VCaP (cell line): ENCODE measurements around the gene FAN1.

Experiments
- H3K27ac ChIP-seq: fragments of 450-650 bp; 2 replicates; pipeline ENCODE4 v1.5.1; 2017
- CTCF ChIP-seq: fragments of 450-650 bp; conservative IDR thresholded peaks from 2 replicates; pipeline ENCODE4 v1.5.1; 2017; ENCODE audit warnings: mild to moderate bottlenecking, moderate library complexity

FAN1 gene

DNA sequence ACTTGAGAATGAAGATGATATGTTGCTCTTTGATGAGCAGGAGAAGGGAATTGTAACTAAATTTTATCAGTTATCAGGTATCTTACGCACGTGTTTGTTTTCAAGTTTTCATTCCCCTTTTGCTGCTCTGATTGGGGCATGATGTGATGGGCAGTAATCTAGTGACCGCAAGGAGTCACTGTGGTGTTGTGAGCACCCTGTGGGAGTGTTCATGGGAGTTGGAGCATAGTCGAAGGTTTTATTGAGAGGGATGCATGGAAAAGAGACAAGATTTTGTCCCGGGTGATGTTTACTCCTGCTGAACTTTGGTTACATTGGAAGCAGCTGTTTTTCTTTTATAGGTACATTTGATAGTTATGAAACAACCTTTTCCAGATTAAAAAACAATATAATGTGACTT lies 2.1 kb downstream of the FAN1 start:
- H3K27ac ChIP-seq, result peak overlapping the region; percentile 58; the same call in 1 of the 2 replicates
- TF ChIP-seq CTCF, result peak; percentile 38

DNA sequence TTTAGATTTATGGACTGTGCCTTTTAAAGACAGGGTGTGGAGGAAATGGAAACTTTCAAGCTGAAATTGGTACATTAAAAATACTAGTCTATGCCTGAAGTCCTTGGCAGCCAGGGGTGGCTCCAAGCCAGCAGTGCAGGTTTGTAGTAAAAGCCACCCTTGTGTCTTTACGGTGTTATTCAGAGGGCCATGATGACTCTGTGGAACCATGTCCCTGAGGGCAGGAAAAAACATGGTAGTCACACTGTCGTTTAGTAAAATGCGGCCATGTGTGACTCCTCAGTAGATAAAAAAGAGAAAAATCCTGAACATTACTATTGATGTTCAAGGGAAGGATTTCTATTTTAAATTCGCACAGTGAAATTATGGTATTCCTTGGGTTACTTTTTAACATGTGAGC lies 2.7 kb downstream of the FAN1 start:
- no peak for TF ChIP-seq CTCF
- H3K27ac ChIP-seq, result peak overlapping the region; percentile 58

DNA sequence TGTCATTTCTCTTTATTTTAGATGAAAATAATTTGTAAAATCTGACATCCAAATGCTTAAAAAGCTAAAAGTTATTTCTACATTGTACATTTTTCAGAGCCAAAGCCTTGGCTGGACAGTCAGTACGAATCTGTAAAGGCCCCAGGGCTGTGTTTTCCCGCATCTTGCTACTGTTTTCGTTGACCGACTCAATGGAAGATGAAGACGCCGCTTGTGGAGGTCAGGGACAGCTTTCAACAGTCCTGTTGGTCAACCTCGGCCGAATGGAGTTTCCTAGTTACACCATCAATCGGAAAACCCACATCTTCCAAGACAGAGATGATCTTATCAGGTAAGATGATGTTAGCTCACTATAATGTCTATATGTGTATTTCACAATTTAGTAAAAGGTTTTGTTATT lies 10.0 kb downstream of the FAN1 start:
- H3K27ac ChIP-seq, result no peak overlapping the region
- TF ChIP-seq CTCF, result no peak

- no peak overlapping the region for H3K27ac ChIP-seq
- no peak for TF ChIP-seq CTCF
Observed at GRCh38 chr15:30917013-30917412, 13.3 kb downstream of the FAN1 start.

GRCh38 chr15:30917675-30918074 lies 14.0 kb downstream of the FAN1 start:
- no peak for TF ChIP-seq CTCF

DNA sequence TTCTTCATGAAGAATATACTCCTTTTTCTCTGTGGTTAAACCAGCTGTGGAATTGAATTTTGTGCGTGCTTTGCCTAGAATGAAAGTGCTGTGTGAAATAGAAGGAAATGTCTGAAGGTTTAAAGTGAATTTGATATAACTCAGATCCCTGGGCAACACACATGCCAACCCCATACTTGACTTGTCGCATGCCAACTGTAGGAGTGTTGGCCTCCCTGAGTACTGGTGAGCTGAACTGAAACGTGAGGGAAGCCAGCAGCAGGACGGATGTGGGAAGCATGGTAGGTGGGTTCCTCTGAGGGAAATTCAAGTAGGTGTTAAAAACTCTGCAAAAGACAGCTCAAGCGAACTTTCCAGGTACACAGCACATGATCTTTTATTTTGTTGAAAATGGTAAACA lies 14.7 kb downstream of the FAN1 start:
- no peak for TF ChIP-seq CTCF
- no peak overlapping the region for H3K27ac ChIP-seq

More at GRCh38 chr15:30917675-30918074, 14.0 kb downstream of the FAN1 start:
- H3K27ac ChIP-seq, result no peak overlapping the region

- TF ChIP-seq CTCF, result no peak
Observed at GRCh38 chr15:30919877-30920550, 16.3 kb downstream of the FAN1 start.

More at GRCh38 chr15:30919877-30920550, 16.3 kb downstream of the FAN1 start:
- no peak overlapping the region for H3K27ac ChIP-seq
